WI38 (cell line): Measurements from ENCODE around the gene NBDY.

Experiments
- H3K4me3 ChIP-seq: 2 replicates; pipeline ENCODE4 v1.5.1; 2011; ENCODE audit warnings: low read depth, mild to moderate bottlenecking, control low read depth, low read length
- CTCF ChIP-seq: IDR thresholded peaks from 2 replicates; pipeline ENCODE4 v1.5.1; 2012; ENCODE audit warnings: low read depth, mild to moderate bottlenecking, control low read depth, low read length

Gene NBDY

GRCh38 chrX:56817179-56817578 is 88.1 kb downstream of the NBDY start:
- TF ChIP-seq CTCF = no peak
- H3K4me3 ChIP-seq = no peak overlapping the region

- H3K4me3 ChIP-seq = no peak overlapping the region
- TF ChIP-seq CTCF = no peak
Observed at GRCh38 chrX:56826020-56826419, 97.0 kb downstream of the NBDY start.

- no peak overlapping the region for H3K4me3 ChIP-seq
- TF ChIP-seq CTCF = no peak
Observed at GRCh38 chrX:56833626-56834025, 104.6 kb downstream of the NBDY start.

DNA sequence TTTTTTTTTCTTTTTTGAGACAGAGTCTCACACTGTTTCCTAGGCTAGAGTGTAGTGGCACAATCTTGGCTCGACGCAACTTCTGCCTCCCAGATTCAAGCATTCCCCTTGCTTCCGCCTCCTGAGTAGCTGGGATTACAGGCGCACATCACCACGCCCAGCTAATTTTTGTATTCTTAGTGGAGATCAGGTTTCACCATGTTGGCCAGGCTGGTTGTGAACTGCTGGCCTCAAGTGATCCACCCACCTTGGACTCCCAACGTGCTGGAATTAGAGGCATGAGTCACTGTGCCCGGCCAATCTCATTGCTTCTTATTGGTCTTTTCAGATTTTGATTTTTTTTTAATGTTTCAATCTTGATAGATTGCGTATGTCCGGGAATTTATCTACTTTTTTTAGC is 124.4 kb downstream of the NBDY start:
- no peak for TF ChIP-seq CTCF
- no peak overlapping the region for H3K4me3 ChIP-seq

GRCh38 chrX:56857042-56857441 is 128.0 kb downstream of the NBDY start:
- no peak overlapping the region for H3K4me3 ChIP-seq
- TF ChIP-seq CTCF = no peak

DNA sequence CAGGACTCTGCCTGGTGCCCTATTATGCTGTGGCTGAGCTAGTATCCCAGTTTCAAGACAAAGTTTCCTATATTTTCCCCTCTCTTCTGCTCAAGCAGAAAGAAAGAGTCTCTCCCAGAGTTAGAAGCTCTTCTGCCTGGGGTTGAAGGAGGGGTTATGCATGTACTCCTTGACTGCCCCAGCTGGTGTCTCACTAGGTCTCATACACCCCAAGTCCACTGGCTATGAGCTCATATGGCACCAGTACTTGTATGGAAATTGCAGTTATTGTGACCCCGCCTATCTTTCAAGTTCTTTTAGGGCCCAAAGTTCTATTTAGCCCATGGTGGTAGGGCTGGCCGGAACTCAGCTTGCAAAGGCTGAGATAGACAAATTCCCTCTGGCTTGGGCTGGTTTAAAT is 131.8 kb downstream of the NBDY start:
- no peak overlapping the region for H3K4me3 ChIP-seq
- TF ChIP-seq CTCF = no peak
